GM21529 (cell line): ENCODE measurements around the gene DCAF8.

Experiments used
- ATAC-seq: cut with Tn5 transposase; IDR thresholded peaks from one replicate; pipeline ENCODE4 v1.9.1; 2021; ENCODE audit not compliant: unreplicated experiment

Gene DCAF8

GRCh38 chr1:160171354-160171753 lies 91.0 kb downstream of the DCAF8 start:
- no peak for ATAC-seq

GRCh38 chr1:160169553-160170399 lies 92.6 kb downstream of the DCAF8 start:
- peak; percentile 78 for ATAC-seq

GRCh38 chr1:160168609-160169369 lies 93.6 kb downstream of the DCAF8 start:
- no peak for ATAC-seq

GRCh38 chr1:160168016-160168415 lies 94.3 kb downstream of the DCAF8 start:
- no peak for ATAC-seq

- no peak for ATAC-seq
These were observed 94.8 kb downstream of the DCAF8 start for GRCh38 chr1:160167580-160167979.

GRCh38 chr1:160167056-160167455 lies 95.3 kb downstream of the DCAF8 start:
- no peak for ATAC-seq

GRCh38 chr1:160166166-160166868 lies 96.0 kb downstream of the DCAF8 start:
- ATAC-seq: no peak
